GM21515 (cell line): ENCODE results near the gene ARHGAP6.

Experiments
- ATAC-seq: cut with Tn5 transposase; IDR thresholded peaks from one replicate; pipeline ENCODE4 v1.9.1; 2021; ENCODE audit not compliant: unreplicated experiment

The ARHGAP6 gene

DNA sequence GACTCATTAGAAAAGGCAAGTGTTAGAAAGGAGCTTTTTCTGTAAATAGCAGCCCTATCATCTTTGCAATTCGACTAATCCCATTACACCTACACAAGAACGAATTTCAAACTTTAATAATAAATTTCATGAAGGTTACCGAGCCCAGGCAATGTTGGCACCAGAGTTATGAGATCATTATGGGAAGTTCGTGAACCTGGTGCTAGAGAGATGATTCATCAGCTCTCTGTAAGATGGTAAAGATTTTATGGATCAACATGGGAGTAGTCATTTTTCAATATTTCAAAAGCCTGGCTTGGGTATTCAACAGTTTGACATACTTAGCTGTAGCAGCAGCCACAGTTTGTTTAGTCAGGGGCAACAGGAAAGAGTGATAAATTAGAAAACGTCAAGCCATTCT lies 336.7 kb downstream of the ARHGAP6 start:
- ATAC-seq: no peak

- no peak for ATAC-seq
Measured at GRCh38 chrX:11328134-11328533, 337.6 kb downstream of the ARHGAP6 start.

- ATAC-seq: no peak
Measured at GRCh38 chrX:11321986-11322385, 343.7 kb downstream of the ARHGAP6 start.

GRCh38 chrX:11319806-11320520 lies 345.8 kb downstream of the ARHGAP6 start:
- ATAC-seq: no peak

GRCh38 chrX:11311706-11312105 lies 354.0 kb downstream of the ARHGAP6 start:
- ATAC-seq: no peak

DNA sequence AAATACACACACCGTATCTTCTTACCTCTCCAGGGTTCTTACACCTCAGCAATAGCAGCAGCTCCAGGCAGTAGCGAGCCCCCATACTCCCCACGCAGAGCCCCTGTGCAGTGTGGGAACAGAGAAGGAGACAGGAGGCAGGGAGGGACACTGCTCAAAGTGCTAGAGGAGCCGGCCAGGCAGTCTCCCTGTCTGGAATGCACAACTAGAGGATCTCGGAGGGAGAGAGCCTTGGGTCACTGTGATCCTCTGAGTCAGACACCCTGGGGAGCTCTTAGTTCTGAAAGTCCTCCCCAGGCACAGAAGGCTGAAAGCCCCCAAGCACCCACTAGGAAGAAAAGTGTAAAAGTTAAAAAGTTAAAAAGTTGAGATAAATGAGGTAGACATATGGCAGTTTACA lies 356.5 kb downstream of the ARHGAP6 start:
- ATAC-seq: no peak

DNA sequence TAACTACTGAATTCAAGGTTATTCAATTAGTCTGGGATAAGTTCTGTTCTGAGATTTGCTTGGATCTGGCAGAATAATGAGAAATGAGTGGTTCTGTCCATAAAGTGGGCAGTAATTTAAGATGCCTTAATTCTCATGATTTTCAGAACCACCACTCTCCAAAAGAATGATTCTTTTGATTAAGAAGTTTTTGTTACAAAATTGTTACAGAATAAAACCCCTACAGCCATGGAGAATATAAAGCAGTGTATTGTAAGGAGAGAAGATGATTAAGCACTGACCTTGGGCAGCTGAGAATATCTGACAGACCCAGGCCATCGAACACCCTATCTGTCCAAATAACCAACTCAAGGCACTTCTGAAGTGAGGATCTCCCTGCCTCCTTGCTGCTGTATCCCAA lies 360.1 kb downstream of the ARHGAP6 start:
- ATAC-seq: no peak

DNA sequence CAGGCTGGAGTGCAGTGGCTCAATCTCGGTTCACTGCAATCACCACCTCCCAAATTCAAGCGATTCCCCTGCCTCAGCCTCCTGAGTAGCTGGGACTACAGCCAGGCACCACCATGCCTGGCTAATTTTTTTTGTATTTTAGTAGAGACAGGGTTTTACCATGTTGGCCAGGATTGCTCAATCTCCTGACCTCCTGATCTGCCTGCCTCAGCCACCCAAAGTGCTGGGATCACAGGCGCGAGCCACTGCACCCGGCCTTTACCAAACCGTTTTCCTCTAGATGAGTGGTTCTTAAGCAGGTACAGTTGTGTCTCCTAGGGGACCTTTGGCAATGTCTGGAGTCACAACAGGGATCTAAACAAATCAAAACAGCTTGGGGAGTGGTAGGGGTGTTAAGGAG lies 360.9 kb downstream of the ARHGAP6 start:
- no peak for ATAC-seq

GRCh38 chrX:11298600-11298999 lies 367.1 kb downstream of the ARHGAP6 start:
- ATAC-seq: no peak

DNA sequence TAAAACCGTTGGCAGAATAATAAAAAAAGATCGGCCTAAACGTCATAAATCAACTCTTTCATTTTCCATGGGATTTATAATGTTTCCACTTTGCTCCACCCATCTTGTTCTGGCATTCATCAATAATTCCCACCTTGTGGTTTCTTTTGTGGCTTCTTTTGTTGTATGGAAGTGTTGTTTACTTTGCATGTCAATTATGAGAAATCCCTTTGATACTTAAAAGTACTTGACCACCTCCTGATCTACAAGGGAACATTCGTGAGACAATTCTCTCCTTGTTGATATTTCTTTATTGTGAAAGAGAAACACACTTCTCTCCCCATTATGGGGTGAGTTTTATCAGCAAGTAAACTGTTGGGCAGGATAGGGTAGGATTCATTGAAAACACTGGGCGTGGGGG lies 369.7 kb downstream of the ARHGAP6 start:
- no peak for ATAC-seq

GRCh38 chrX:11293113-11293512 lies 372.6 kb downstream of the ARHGAP6 start, which contains the start of gene AMELX:
AMELX (plus strand) TSS chrX:11293413; CDS start chrX:11294789, 1,376 bp downstream.
- no peak for ATAC-seq

DNA sequence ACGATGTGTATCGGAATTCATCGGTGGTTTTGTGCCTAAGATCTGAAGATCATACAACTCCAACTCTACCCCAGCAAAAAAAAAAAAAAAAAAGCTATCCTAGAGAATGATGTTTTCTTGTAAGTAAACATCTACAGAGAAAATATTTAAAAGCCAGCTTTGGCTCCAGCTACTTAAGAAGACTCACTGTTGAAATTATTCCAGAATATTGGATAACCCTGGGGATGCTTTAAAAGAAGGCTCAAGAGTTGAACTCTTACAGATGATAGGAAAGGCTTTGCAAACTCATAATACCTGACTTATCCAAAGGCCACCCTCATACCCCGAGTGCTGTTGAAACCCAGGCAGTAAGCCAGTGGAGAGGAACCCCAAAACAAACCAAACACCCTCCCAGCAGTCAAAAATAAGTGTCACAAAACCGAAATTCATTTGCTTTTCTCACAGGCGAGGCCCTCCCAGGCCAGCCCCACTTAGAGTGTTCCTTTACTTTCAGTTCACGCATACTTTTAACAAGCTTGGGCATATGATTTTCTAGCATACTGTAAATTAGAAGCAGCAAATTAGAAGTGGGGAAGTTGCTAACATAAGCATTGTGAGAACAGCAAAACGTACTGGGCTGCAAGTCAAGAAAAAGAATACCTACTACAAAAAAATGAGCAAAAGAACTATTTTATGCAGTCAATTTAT lies 375.2 kb downstream of the ARHGAP6 start:
- ATAC-seq: no peak

DNA sequence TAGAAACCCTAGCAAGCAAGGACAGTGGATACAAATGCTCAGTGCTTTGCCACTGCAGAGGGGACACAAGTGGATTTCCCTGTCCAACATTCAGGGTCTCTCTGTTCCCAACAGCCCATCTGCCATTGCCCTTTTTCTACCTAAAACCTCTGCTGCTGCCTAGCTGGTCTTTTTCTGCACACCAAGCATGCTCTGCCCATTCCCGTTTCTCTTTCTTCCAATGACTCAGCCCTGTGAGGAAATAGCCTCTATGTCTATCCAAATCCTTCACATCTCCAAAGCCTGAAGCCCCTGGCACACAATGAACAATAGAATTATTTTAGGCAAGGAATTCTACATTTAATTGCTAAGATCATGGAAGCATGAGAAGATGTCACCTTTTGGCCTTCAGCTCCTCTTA lies 378.2 kb downstream of the ARHGAP6 start:
- ATAC-seq: no peak

DNA sequence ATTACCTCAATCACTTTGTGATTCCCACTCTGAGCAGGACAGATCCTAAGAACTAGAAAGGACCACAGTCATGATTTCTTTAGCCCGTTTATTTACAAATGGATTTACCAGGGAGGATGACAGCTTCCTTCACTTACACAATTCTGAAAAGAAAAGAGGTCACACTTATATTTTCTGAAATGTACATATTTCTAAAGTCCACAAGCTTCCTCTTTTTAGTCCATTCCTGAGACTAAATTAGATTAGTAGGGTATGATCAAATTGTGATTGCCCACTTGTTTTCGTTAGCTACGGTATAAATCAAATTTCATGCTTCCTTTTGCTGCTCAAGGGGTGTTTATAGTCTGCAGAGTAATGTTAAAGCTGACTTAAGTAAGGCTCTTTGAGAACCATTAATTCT lies 380.1 kb downstream of the ARHGAP6 start:
- ATAC-seq: no peak

- no peak for ATAC-seq
Measured at GRCh38 chrX:11282043-11282442, 383.7 kb downstream of the ARHGAP6 start.

DNA sequence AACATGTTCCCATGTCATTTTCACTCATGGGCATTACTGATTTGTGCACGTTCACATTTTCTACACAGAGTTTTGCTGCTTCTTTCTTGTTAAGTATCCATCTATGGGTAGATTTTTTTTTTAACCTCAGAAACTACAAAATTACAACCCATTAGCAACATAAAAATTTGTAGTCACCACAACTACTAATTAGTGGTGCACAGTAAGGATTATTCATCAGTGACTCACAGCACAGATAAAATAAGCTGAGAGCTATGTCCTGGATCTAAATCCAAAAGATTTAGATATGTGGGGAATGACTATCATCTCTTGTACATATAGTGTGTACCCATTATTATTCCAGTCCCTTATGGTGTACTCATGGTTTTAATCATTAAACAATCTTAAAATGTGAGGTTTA lies 392.2 kb downstream of the ARHGAP6 start:
- no peak for ATAC-seq

- no peak for ATAC-seq
Measured at GRCh38 chrX:11272863-11273262, 392.9 kb downstream of the ARHGAP6 start.

GRCh38 chrX:11272290-11272689 lies 393.4 kb downstream of the ARHGAP6 start:
- ATAC-seq: no peak

DNA sequence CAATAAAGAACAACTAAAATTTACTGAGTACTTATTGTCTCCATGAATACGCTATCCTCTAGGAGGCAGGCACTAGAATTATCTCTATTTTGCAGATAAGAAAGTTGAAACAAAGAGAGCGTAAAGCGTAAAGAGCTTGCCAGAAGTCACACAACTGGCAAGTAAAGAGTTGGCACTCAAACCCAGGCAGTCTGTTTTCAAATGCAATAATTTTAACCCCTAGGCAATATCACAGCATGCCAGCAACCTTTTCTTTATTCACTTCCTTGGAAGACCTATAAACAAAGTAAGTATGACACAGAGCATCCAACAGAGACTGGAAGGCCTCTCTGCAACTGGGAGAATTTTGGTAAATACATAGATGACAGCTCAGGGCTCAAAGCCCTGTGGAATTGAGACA lies 395.7 kb downstream of the ARHGAP6 start:
- no peak for ATAC-seq

- no peak for ATAC-seq
Measured at GRCh38 chrX:11269006-11269405, 396.7 kb downstream of the ARHGAP6 start.

DNA sequence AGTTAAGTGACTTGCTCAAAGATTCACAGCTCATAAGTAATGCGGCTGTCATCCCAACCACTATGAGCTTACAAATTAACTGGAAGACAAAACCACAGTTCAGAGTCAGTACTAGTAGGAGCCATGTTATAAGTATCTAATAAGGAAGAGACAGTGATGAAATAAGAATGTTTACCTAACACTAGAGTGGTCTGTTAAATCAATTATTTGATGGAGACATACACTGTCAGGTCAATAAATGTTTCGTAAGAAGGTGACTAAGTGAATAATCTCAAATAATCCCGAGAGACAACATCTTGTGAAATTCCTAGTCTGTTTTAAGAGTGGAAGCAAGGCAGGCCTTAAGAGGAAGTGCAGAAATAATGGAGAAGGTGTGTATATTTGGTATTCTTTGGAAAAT lies 398.3 kb downstream of the ARHGAP6 start:
- no peak for ATAC-seq

- no peak for ATAC-seq
Measured at GRCh38 chrX:11266573-11267003, 399.1 kb downstream of the ARHGAP6 start.

- ATAC-seq: no peak
Measured at GRCh38 chrX:11265352-11265751, 400.4 kb downstream of the ARHGAP6 start.
